Mesodermal cell (in vitro differentiated cells): ENCODE measurements around the gene CLEC16A.
A peak's percentile ranks its signal among the peaks of the same experiment; 100 is the strongest.

ENCODE experiments used
- H3K27ac ChIP-seq: 2 replicates; pipeline ENCODE4 v1.7.0; 2013; ENCODE audit warnings: mild to moderate bottlenecking, low read depth, low read length, moderate library complexity; ENCODE audit not compliant: severe bottlenecking
- H3K36me3 ChIP-seq: 2 replicates; pipeline ENCODE4 v1.7.1; 2013; ENCODE audit warnings: mild to moderate bottlenecking, low read length, moderate library complexity; ENCODE audit not compliant: control insufficient read depth, insufficient read depth
- H3K4me1 ChIP-seq: one replicate; pipeline ENCODE4 v1.7.1; 2013; ENCODE audit warnings: mild to moderate bottlenecking, low read length; ENCODE audit not compliant: insufficient read depth, control insufficient read depth, poor library complexity, severe bottlenecking
- H3K4me3 ChIP-seq: 2 replicates; pipeline ENCODE4 v1.7.0; 2013; ENCODE audit warnings: low read length, control low read depth, mild to moderate bottlenecking; ENCODE audit not compliant: insufficient read depth, poor library complexity, severe bottlenecking; ENCODE audit errors: extremely low read depth
- H3K9me3 ChIP-seq: 2 replicates; pipeline ENCODE4 v1.7.1; 2013; ENCODE audit warnings: mild to moderate bottlenecking, low read length, moderate library complexity; ENCODE audit not compliant: control insufficient read depth
- WGBS, 2 experiments: methylation state at CpG; one replicate each; pipeline ENCODE4 v1.1.5; 2013; ENCODE audit warnings: missing lambda C conversion rate in 2 of 2; ENCODE audit not compliant: insufficient coverage in 2 of 2; 5-methylcytosine and 5-hydroxymethylcytosine counted together

The CLEC16A gene

DNA sequence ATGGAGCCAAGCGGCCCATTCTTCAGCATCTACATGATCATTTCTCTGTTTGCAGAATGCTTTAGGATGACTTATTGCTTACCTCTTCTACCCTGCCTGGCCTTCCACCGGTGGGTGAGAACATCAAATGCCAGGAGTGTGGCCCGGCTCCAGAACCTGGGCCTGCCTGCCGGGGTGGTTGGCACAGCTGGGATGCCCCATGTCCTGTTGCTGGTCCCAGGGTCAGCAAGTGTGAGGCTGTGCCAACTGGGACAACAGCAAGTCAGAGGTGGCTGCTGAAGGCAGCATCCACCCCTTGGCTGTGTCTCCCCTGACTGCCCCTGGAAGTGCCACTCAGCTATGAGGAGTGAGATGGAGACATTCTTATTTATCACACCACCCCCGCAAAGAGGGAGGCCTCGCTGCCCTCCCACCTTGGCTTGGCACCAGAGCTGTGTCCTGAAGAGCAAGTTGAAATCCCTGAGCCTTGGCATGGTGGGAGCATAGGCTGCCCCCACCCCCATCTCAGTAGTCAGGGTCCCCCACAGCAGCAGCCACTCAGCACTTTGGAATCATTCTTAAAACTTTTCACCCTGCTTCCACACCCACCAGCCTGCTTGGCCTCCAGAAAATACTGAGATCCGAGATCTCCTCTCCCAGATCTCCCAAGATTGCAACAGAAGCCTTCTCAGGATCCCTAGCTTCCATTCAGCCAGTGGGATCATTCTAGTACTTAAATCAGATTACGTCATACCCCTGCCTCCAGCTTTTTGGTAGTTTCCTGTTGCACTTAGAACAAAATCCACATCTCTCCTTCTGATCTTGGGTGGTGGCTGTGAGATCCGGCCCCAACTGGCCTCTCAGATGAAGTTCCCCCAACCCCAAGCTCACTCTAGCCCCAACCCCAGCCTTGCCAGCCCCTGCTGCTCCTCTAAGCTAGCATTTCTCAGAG lies 184.1 kb downstream of the CLEC16A start:
- 92 to 100% methylated on average over 6 to 7 of the region's 9 CpGs for WGBS, 2 experiments
- Histone ChIP-seq H3K4me3 (no peak overlapping the region), H3K9me3 (no peaks in the 10 kb centered on the region), H3K4me1 (peaks cover 19% of the 10 kb centered on the region), H3K36me3 (peaks cover 42% of the 10 kb centered on the region), H3K27ac (no peak overlapping the region)

- peaks cover 28% of the 10 kb centered on the region for H3K4me1 ChIP-seq
- peaks cover 32% of the 10 kb centered on the region for H3K36me3 ChIP-seq
- 100% methylated on average over 1 of the region's 4 CpGs; no CpG with 5 or more reads in 1 of the 2 experiments for WGBS, 2 experiments
- H3K27ac ChIP-seq: no peak overlapping the region
- no peak overlapping the region for H3K4me3 ChIP-seq
- H3K9me3 ChIP-seq: no peaks in the 10 kb centered on the region
Measured at GRCh38 chr16:11129378-11129781, 185.0 kb downstream of the CLEC16A start.

DNA sequence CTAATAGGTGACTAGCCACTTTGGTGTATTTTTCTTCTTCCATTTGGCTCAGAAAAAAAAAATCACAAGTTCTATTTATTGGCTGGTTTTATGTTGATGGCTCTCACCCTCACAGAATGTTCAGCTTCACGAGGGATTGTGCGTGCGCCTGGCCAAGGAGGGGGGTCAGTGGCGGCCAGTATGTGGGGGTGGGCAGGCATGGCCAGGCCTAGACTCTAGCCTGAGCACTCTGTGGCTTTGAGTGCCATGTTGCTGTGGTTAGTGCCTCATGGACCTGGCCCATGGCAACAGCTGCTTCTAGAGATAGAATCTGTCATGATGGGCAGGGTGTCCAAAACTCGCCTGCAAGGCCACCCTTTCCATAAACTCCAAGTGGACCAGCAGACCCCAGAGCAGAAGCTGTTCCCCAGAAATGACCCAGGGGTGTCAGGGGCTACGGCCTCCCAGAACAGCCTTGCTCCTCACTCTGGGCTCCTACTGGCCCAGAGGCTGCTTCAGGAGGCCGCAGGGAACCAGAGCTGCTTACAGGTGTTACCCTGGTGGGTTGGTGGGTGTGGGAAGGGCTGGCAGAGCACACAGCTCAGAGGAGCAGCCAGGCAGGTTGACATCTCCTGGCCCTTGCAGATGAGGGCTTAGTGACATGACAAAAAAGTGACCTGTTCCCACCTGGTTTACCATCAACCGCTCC lies 186.8 kb downstream of the CLEC16A start:
- Histone ChIP-seq H3K4me3 (no peak overlapping the region), H3K36me3 (peaks cover 17% of the 10 kb centered on the region), H3K9me3 (no peaks in the 10 kb centered on the region), H3K4me1 (peaks cover 39% of the 10 kb centered on the region), H3K27ac (no peak overlapping the region)
- WGBS, 2 experiments: 95 to 98% methylated on average over 3 to 7 of the region's 8 CpGs

DNA sequence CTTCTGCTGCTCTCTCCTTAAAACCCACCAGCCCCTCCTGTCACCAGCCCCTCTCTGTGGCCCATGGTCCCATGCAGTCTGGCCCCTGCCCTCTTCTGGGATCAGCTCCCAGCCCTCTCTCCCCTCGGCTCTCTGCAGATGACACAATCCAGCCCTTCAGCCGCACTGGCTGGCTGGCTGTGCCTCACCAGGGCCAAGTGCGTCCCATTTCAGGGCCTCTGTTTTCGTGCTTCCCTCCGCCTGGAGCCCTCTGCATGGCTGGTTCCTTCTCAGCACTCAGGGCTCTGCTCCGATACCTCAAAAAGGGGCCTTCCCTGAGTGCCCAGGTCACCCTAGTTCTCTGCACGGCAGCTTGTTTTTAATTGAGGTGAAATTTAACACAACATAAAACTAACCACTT lies 187.3 kb downstream of the CLEC16A start:
- Histone ChIP-seq H3K4me1 (peaks cover 37% of the 10 kb centered on the region), H3K36me3 (peaks cover 19% of the 10 kb centered on the region), H3K4me3 (no peak overlapping the region), H3K9me3 (no peaks in the 10 kb centered on the region), H3K27ac (no peak overlapping the region)
- 87 to 91% methylated on average over 4 to 5 of the region's 7 CpGs for WGBS, 2 experiments

- Histone ChIP-seq H3K27ac (peak overlapping the region; percentile 97), H3K9me3 (no peaks in the 10 kb centered on the region), H3K36me3 (peaks cover 13% of the 10 kb centered on the region), H3K4me3 (peak overlapping the region; percentile 10), H3K4me1 (peaks cover 44% of the 10 kb centered on the region)
- 21 to 46% methylated on average over 7 to 9 of the region's 12 CpGs for WGBS, 2 experiments
Measured at GRCh38 chr16:11133344-11133943, 189.1 kb downstream of the CLEC16A start.

- peaks cover 13% of the 10 kb centered on the region for H3K36me3 ChIP-seq
- no peak overlapping the region for H3K4me3 ChIP-seq
- peaks cover 55% of the 10 kb centered on the region for H3K4me1 ChIP-seq
- no peaks in the 10 kb centered on the region for H3K9me3 ChIP-seq
- 94 to 98% methylated on average over 6 to 10 of the region's 11 CpGs for WGBS, 2 experiments
- no peak overlapping the region for H3K27ac ChIP-seq
Measured at GRCh38 chr16:11134722-11135463, 190.5 kb downstream of the CLEC16A start.

- no peaks in the 10 kb centered on the region for H3K9me3 ChIP-seq
- peaks cover 61% of the 10 kb centered on the region for H3K4me1 ChIP-seq
- 94 to 96% methylated on average over 10 of the region's 11 CpGs for WGBS, 2 experiments
- peaks cover 8% of the 10 kb centered on the region for H3K36me3 ChIP-seq
- H3K4me3 ChIP-seq: no peak overlapping the region
- H3K27ac ChIP-seq: no peak overlapping the region
Measured at GRCh38 chr16:11135464-11135973, 191.2 kb downstream of the CLEC16A start.

DNA sequence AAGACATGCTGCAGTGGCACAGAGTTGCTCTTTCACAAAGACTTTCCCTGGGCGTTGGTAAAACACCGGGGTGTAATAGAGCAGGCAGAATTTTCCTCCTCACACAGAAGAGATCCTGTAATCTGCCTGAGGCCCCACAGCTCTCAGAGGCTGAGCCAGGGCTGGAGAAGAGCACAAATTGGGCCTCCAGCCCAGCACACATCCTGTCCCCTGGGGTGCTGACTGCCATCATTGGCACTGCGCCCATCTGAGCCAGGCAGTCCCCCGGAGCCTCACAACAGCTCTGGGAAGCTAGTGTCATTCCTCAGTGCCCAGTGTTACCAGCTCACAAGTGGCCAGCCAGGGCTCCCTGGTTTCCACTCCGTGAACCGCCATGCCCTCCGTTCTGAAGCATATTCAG lies 192.2 kb downstream of the CLEC16A start:
- H3K4me3 ChIP-seq: no peak overlapping the region
- no peaks in the 10 kb centered on the region for H3K9me3 ChIP-seq
- no peak overlapping the region for H3K27ac ChIP-seq
- 97 to 100% methylated on average over 6 to 7 of the region's 7 CpGs for WGBS, 2 experiments
- H3K36me3 ChIP-seq: peaks cover 8% of the 10 kb centered on the region
- H3K4me1 ChIP-seq: peaks cover 66% of the 10 kb centered on the region

- Histone ChIP-seq H3K4me1 (peaks cover 59% of the 10 kb centered on the region), H3K36me3 (peaks cover 8% of the 10 kb centered on the region), H3K4me3 (no peak overlapping the region), H3K9me3 (no peaks in the 10 kb centered on the region), H3K27ac (peak overlapping the region; percentile 65)
- 88 to 93% methylated on average over 9 of the region's 14 CpGs for WGBS, 2 experiments
Measured at GRCh38 chr16:11138022-11138768, 193.8 kb downstream of the CLEC16A start.
